Endothelial cell of umbilical vein (primary cell): Measurements from ENCODE around the gene PLXNA4. TPM values are rescaled to one million over a fixed set of nuclear protein-coding genes. Genes with fewer than 3 reads are reported as not detected.

Experiments used
- BruUV-seq: library from RNA; stranded (reverse); fragments of 400-500 nt; replicated peaks from 2 replicates; lab custom pipeline; 2021; lab: Mats Ljungman, UMichigan
- CTCF ChIA-PET: fragments of 300-600, 350-600 bp; sonication (Branson Sonifier 250); formaldehyde crosslinking; loops from one replicate; lab custom pipeline; 2021; ENCODE audit warnings: antibody characterized with exemption, inconsistent platforms; lab: Charles Lee
- POLR2A ChIA-PET: fragments of 300-600, 350-600 bp; sonication (Branson Sonifier 250); formaldehyde crosslinking; loops from one replicate; lab custom pipeline; 2021; ENCODE audit warnings: antibody characterized with exemption, inconsistent platforms; lab: Charles Lee
- DNase-seq: peaks from one replicate; pipeline ENCODE4 v3.0.0-alpha.2; 2011; ENCODE audit warnings: low read depth, low spot score
- FAIRE-seq: peaks from 2 replicates; lab custom pipeline; 2011; peaks lifted over from hg19 to GRCh38; lab: Jason Lieb, UNC
- H2AFZ ChIP-seq: 2 replicates; pipeline ENCODE4 v1.6.0; 2012; ENCODE audit warnings: low read depth, low read length, control low read depth, inconsistent platforms
- H3K27ac ChIP-seq: 2 replicates; pipeline ENCODE4 v1.5.1; 2011; ENCODE audit warnings: low read depth, mild to moderate bottlenecking, control low read depth, low read length, moderate library complexity; ENCODE audit not compliant: insufficient read depth
- H3K27me3 ChIP-seq, 2 experiments: 2 replicates each; pipeline versions ENCODE4 v1.6.0 to v1.6.1; 2011; ENCODE audit warnings: low read length in 2 of 2, mixed read lengths in 1 of 2; ENCODE audit not compliant: control insufficient read depth in 2 of 2, insufficient read depth in 2 of 2
- H3K36me3 ChIP-seq, 2 experiments: 2 replicates in 1 of 2; 3 replicates in 1 of 2; pipeline ENCODE4 v1.5.1; 2011; ENCODE audit warnings: low read length in 2 of 2, mild to moderate bottlenecking in 1 of 2, moderate library complexity in 1 of 2; ENCODE audit not compliant: control insufficient read depth in 2 of 2, insufficient read depth in 2 of 2; ENCODE audit errors: extremely low read depth in 1 of 2
- H3K4me1 ChIP-seq: 3 replicates; pipeline ENCODE4 v1.5.1; 2011; ENCODE audit warnings: mild to moderate bottlenecking, low read length; ENCODE audit not compliant: control insufficient read depth, insufficient read depth; ENCODE audit errors: extremely low read depth
- H3K4me2 ChIP-seq: 2 replicates; pipeline ENCODE4 v1.6.1; 2011; ENCODE audit warnings: low read length, control low read depth, mixed read lengths; ENCODE audit not compliant: insufficient read depth
- H3K4me3 ChIP-seq, 3 experiments: fragments of 200-600 bp in 1 of 3; sonication (generic), shearing (Covaris generic) in 1 of 3; replicated peaks in 1 of 3; 2 replicates each; pipeline ENCODE4 v1.5.1; 2011 to 2016; ENCODE audit warnings: control low read depth in 3 of 3, low read length in 3 of 3, mild to moderate bottlenecking in 2 of 3, inconsistent platforms in 1 of 3, low read depth in 1 of 3, moderate library complexity in 1 of 3; ENCODE audit not compliant: insufficient read depth in 1 of 3
- H3K79me2 ChIP-seq: 2 replicates; pipeline ENCODE4 v1.6.0; 2012; ENCODE audit warnings: low read length, inconsistent platforms; ENCODE audit not compliant: control insufficient read depth, insufficient read depth
- H3K9ac ChIP-seq: replicated peaks from 2 replicates; pipeline ENCODE3; 2011; ENCODE audit warnings: low read length, control low read depth; ENCODE audit not compliant: insufficient read depth; ENCODE audit errors: extremely low read depth
- H3K9me1 ChIP-seq: replicated peaks from 3 replicates; pipeline ENCODE4 v1.6.0; 2011; ENCODE audit warnings: mild to moderate bottlenecking, low read length; ENCODE audit not compliant: control insufficient read depth, insufficient read depth; ENCODE audit errors: extremely low read depth
- H3K9me3 ChIP-seq: replicated peaks from 2 replicates; pipeline ENCODE4 v1.5.1; 2012; ENCODE audit warnings: low read length, inconsistent platforms; ENCODE audit not compliant: control insufficient read depth, insufficient read depth
- H4K20me1 ChIP-seq: replicated peaks from 2 replicates; pipeline ENCODE3; 2011; ENCODE audit warnings: mild to moderate bottlenecking, low read length; ENCODE audit not compliant: control insufficient read depth, insufficient read depth; ENCODE audit errors: extremely low read depth
- EZH2 ChIP-seq: IDR thresholded peaks from 2 replicates; pipeline ENCODE4 v1.6.1; 2012; ENCODE audit warnings: borderline replicate concordance, low read depth, mild to moderate bottlenecking, moderate library complexity, low read length, inconsistent platforms; ENCODE audit not compliant: severe bottlenecking
- FOS ChIP-seq: IDR thresholded peaks from 2 replicates; pipeline ENCODE4 v1.6.1; 2011; ENCODE audit warnings: mild to moderate bottlenecking, low read length, moderate library complexity, borderline replicate concordance; ENCODE audit not compliant: insufficient read depth
- GATA2 ChIP-seq: IDR thresholded peaks from 2 replicates; pipeline ENCODE4 v1.7.0; 2011; ENCODE audit warnings: low read depth, mild to moderate bottlenecking, moderate library complexity, mixed read lengths, low read length; ENCODE audit not compliant: insufficient read length, insufficient read depth
- JUN ChIP-seq: IDR thresholded peaks from 2 replicates; pipeline ENCODE4 v1.6.1; 2011; ENCODE audit warnings: borderline replicate concordance, low read depth; ENCODE audit not compliant: insufficient read length, insufficient read depth
- MYC ChIP-seq: IDR thresholded peaks from one replicate; pipeline ENCODE4 v1.6.1; 2011; ENCODE audit warnings: mild to moderate bottlenecking, low read depth, low read length
- POLR2A ChIP-seq: IDR thresholded peaks from 2 replicates; pipeline ENCODE4 v1.6.1; 2012; ENCODE audit warnings: low read depth, mild to moderate bottlenecking, control low read depth, low read length
- POLR2AphosphoS5 ChIP-seq: IDR thresholded peaks from 2 replicates; pipeline ENCODE4 v1.6.1; 2012; ENCODE audit warnings: low read depth, mild to moderate bottlenecking, control low read depth, low read length, moderate library complexity; ENCODE audit not compliant: insufficient read depth
- dilution Hi-C: fragments of 300-500 bp; cut with MboI; formaldehyde crosslinking; loops from one replicate; pipeline ENCODE4 v1.15.0; 2019; ENCODE audit warnings: low sequenced_read_pairs; ENCODE audit not compliant: extremely low pct_ligation_motif_present
- intact Hi-C: fragments of 100-400 bp; cut with micrococcal nuclease; formaldehyde crosslinking; loops from one replicate; pipeline ENCODE4 v1.10.0; 2022
- polyA plus RNA-seq, 4 experiments: library from polyadenylated mRNA; depleted of rRNA in 3 of 4; stranded (reverse) in 3 of 4; unstranded in 1 of 4; fragments of >200 nt; gene quantifications; 2 replicates each; pipeline versions ENCODE4 v1.2.1 to v1.2.3, GENCODE V29; 2011 to 2012; ENCODE audit warnings: missing spikeins in 1 of 4
- total RNA-seq: library from RNA; stranded (reverse); gene quantifications from 2 replicates; pipeline ENCODE4 v1.2.3, GENCODE V29; 2021
- TF ChIP-seq, protein P1 (sequence below), 2 donors: IDR thresholded peaks; 1 replicate in 1 of 2; 2 replicates in 1 of 2; pipeline ENCODE4 v1.5.1; 2011; ENCODE audit warnings: low read length in 2 of 2, mild to moderate bottlenecking in 2 of 2, moderate library complexity in 2 of 2, control low read depth in 1 of 2, inconsistent platforms in 1 of 2, low read depth in 1 of 2; ENCODE audit not compliant: insufficient read depth in 1 of 2; ENCODE audit errors: extremely low read depth in 1 of 2
- TF ChIP-seq, protein P2 (sequence below): IDR thresholded peaks from 2 replicates; pipeline ENCODE4 v1.6.1; 2011; ENCODE audit not compliant: insufficient read depth, insufficient read length

PLXNA4 gene
- total and polyA plus RNA-seq, 2 donors (not counting 3 experiments of a cell fraction or from before 2014, with no cell fraction given): 12.1 to 20.4 TPM

DNA sequence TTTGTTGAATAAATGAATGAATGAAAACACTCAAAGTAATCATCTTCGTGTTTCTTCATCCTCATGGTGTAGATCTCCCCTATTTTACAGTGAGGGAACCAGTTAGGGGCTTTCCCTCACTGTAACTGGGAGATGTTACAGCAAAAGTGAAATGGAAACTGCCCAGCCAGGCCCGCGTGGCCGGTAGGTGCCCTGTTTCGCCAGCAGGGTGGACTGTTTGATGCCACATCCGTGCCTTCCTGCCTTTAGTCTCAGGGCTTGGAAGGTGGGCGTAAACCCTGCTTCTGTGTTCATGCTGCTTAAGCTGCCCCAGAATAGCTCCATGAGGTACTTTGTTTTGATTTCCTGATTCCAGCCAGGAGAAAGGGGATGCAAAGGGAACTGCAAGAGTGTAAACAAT is 268.8 kb downstream of the PLXNA4 start:
- Histone ChIP-seq H3K4me3 (no peak overlapping the region), H3K9me1 (no peaks in the 10 kb centered on the region), H3K27me3 (no peaks in the 10 kb centered on the region), H3K79me2 (no peaks in the 10 kb centered on the region), H3K36me3 (no peaks in the 10 kb centered on the region), H2AFZ (no peak overlapping the region), H3K9ac (no peak overlapping the region), H4K20me1 (no peaks in the 10 kb centered on the region), H3K4me2 (no peak overlapping the region), H3K27ac (no peak overlapping the region), H3K4me1 (peaks cover 7% of the 10 kb centered on the region), H3K9me3 (no peaks in the 10 kb centered on the region)
- TF ChIP-seq, protein P1, sequence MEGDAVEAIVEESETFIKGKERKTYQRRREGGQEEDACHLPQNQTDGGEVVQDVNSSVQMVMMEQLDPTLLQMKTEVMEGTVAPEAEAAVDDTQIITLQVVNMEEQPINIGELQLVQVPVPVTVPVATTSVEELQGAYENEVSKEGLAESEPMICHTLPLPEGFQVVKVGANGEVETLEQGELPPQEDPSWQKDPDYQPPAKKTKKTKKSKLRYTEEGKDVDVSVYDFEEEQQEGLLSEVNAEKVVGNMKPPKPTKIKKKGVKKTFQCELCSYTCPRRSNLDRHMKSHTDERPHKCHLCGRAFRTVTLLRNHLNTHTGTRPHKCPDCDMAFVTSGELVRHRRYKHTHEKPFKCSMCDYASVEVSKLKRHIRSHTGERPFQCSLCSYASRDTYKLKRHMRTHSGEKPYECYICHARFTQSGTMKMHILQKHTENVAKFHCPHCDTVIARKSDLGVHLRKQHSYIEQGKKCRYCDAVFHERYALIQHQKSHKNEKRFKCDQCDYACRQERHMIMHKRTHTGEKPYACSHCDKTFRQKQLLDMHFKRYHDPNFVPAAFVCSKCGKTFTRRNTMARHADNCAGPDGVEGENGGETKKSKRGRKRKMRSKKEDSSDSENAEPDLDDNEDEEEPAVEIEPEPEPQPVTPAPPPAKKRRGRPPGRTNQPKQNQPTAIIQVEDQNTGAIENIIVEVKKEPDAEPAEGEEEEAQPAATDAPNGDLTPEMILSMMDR (IDR thresholded peaks at IDR 0.05; ENCODE audit: extremely low read depth in 1 of 2, insufficient read depth in 1 of 2, low read depth in 1 of 2, low read length in 2 of 2): peak in 1 of 2 donors; percentile 31
- no peak for TF ChIP-seq MYC
- intact Hi-C loops: no loop called here
- dilution Hi-C loops: no loop called here
- POLR2A ChIA-PET: no interaction called here
- CTCF ChIA-PET: interaction anchor here (1.9 kb wide), 1 partner anchor 11 kb away, joined by 10 read pairs; no protein-coding TSS in a partner anchor
- no TSS peak for BruUV-seq
- FAIRE-seq (peak; percentile 26), DNase-seq (peak; percentile 15)

DNA sequence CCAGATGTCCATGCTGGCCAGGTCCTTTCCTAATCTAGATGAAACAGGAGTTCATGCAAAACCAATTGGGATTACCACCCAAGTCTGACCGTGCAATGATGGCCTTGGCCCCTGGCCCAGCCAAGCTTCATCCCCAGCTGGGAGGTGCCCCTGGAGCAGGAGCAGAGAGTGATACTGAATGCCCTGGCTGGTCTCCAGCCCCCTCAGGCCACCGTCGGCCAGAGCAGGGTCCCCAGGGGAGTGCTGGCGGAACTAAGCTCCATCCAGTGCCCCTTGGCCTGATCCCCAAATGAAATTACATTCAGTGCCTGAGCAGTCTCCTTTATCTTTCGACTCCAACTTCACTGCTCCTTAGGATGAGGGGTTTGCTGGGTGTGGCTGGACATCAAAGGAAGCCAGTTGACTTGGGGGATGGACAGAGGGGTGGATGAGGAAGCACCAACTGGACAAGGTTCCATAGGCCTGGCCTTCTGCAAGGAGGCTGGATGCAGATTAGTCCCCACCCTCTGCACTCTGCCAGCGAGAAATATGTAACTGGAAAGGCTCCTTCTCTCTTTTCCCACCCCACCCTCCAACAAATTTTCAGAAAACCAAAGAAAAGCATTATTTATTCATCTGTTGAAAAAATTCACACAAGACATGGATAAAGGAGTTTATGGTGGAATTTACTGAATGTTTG is 275.5 kb downstream of the PLXNA4 start:
- Histone ChIP-seq H3K9ac (no peak overlapping the region), H4K20me1 (no peaks in the 10 kb centered on the region), H3K27me3 (no peaks in the 10 kb centered on the region), H3K36me3 (peaks cover 0 to 5% of the 10 kb centered on the region in 2 experiments), H2AFZ (no peak overlapping the region), H3K9me1 (no peaks in the 10 kb centered on the region), H3K4me1 (peaks cover 18% of the 10 kb centered on the region), H3K79me2 (no peaks in the 10 kb centered on the region), H3K4me3 (no peak overlapping the region), H3K27ac (no peak overlapping the region), H3K4me2 (no peak overlapping the region), H3K9me3 (no peaks in the 10 kb centered on the region)
- intact Hi-C loops: no loop called here
- dilution Hi-C loops: no loop called here
- DNase-seq (no peak), FAIRE-seq (no peak)
- BruUV-seq: no TSS peak
- ChIA-PET CTCF (no interaction called here), POLR2A (no interaction called here)
- no peak for TF ChIP-seq MYC
- no peak for TF ChIP-seq FOS
- TF ChIP-seq, protein P2, sequence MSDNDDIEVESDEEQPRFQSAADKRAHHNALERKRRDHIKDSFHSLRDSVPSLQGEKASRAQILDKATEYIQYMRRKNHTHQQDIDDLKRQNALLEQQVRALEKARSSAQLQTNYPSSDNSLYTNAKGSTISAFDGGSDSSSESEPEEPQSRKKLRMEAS: no peak
- TF ChIP-seq GATA2: no peak
- TF ChIP-seq, protein P1 (IDR thresholded peaks at IDR 0.05; ENCODE audit: extremely low read depth in 1 of 2, insufficient read depth in 1 of 2, low read depth in 1 of 2, low read length in 2 of 2): no peak
- TF ChIP-seq EZH2: no peak
- TF ChIP-seq POLR2AphosphoS5: no peak
- TF ChIP-seq JUN: no peak
- no peak for TF ChIP-seq POLR2A
